Measurements from ENCODE around the gene CD58. TPM values are rescaled to one million over a fixed set of nuclear protein-coding genes. Genes with fewer than 3 reads are reported as not detected.

The CD58 gene
- total and polyA plus RNA-seq, 2 of the 4 experiments (the other 2 are of a cell fraction), result 5.4 to 5.7 TPM

- no peak overlapping the region for H3K18ac ChIP-seq (ENCODE audit: low read depth, low read length)
- CTCF ChIA-PET, result no interaction called here
- intact Hi-C loops (cut with micrococcal nuclease) (no loop called here), in situ Hi-C loops (cut with MboI; ENCODE audit: low sequenced_read_pairs) (no loop called here), dilution Hi-C loops (cut with HindIII; ENCODE audit: low sequenced_read_pairs, unreplicated experiment) (no loop called here)
- no peak overlapping the region for H3K56ac ChIP-seq (ENCODE audit: extremely low read depth, insufficient read depth, low read length)
- no peak overlapping the region for H3K9ac ChIP-seq (ENCODE audit: low read depth, low read length)
- H2AK5ac ChIP-seq (ENCODE audit: low read depth, low read length), result no peak overlapping the region
- no peak overlapping the region for H3K27ac ChIP-seq (ENCODE audit: insufficient read depth, low read length)
- no peak overlapping the region for H3K4ac ChIP-seq (ENCODE audit: low read depth, low read length)
- H2BK15ac ChIP-seq (ENCODE audit: low read depth, low read length), result no peak overlapping the region
- DNase-seq, result no peak
- ATAC-seq (ENCODE audit: low read depth), result no peak
- no peak overlapping the region for H3K23ac ChIP-seq (ENCODE audit: low read depth, low read length)
- H2BK120ac ChIP-seq (ENCODE audit: low read depth, low read length), result no peak overlapping the region
- no peak overlapping the region for H2BK5ac ChIP-seq (ENCODE audit: low read depth, low read length, poor library complexity, severe bottlenecking)
- H3K14ac ChIP-seq (replicated peaks; ENCODE audit: low read depth, low read length), result no peak overlapping the region
- H3K9me3 ChIP-seq (ENCODE audit: control insufficient read depth, insufficient read depth, low read length), result no peaks in the 10 kb centered on the region
- H3K9me1 ChIP-seq (ENCODE audit: insufficient read depth, low read length), result no peaks in the 10 kb centered on the region
- no peak overlapping the region for H2BK20ac ChIP-seq (ENCODE audit: low read depth, low read length)
- no peak overlapping the region for H3K4me3 ChIP-seq (ENCODE audit: insufficient read depth, low read depth, low read length)
- H3K4me1 ChIP-seq (ENCODE audit: control insufficient read depth, insufficient read depth, low read length), result no peaks in the 10 kb centered on the region; the same call in 1 of the 2 replicates
- no TSS peak for BruUV-seq (replicated peaks)
- peaks cover 7% of the 10 kb centered on the region; the same call in 1 of the 2 replicates for H3K27me3 ChIP-seq (ENCODE audit: control insufficient read depth, insufficient read depth, low read length)
- POLR2A ChIA-PET (ENCODE audit: unreplicated experiment), result no interaction called here
- no peak overlapping the region for H4K91ac ChIP-seq (ENCODE audit: insufficient read depth, low read depth, low read length)
- H3K79me1 ChIP-seq (ENCODE audit: low read depth in 1 of 2, low read length in 2 of 2), result no peaks in the 10 kb centered on the region
- no peak overlapping the region for H4K8ac ChIP-seq (ENCODE audit: low read depth in 2 of 2, low read length in 2 of 2)
- H2AK9ac ChIP-seq (replicated peaks; ENCODE audit: low read depth, low read length, poor library complexity), result no peak overlapping the region
- no peak overlapping the region for H3K4me2 ChIP-seq (ENCODE audit: low read depth, low read length)
- H2AFZ ChIP-seq (replicated peaks; ENCODE audit: low read length, poor library complexity), result no peak overlapping the region
- no CpG with 5 or more reads among the region's 4 CpGs for WGBS, 2 experiments (ENCODE audit: extremely low coverage in 2 of 2, insufficient read length in 1 of 2)
- H4K20me1 ChIP-seq (ENCODE audit: insufficient read depth, low read length), result no peaks in the 10 kb centered on the region
- TF ChIP-seq ELK1 (IDR thresholded peaks at IDR 0.05; ENCODE audit: borderline replicate concordance, low read depth, low read length) (no peak), RCOR1 (IDR thresholded peaks at IDR 0.05; ENCODE audit: insufficient replicate concordance, low read length) (no peak), CTCF (conservative IDR thresholded peaks at IDR 0.05; ENCODE audit: low read depth, low read length) (no peak), POLR2A (IDR thresholded peaks at IDR 0.05; ENCODE audit: low read depth, low read length) (no peak), SMC3 (IDR thresholded peaks at IDR 0.05; ENCODE audit: low read depth, low read length) (no peak), FOS (IDR thresholded peaks at IDR 0.05; ENCODE audit: low read depth, low read length) (no peak), CHD1 (IDR thresholded peaks at IDR 0.05; ENCODE audit: low read depth, low read length) (no peak)
- H4K5ac ChIP-seq (ENCODE audit: low read depth, low read length), result no peak overlapping the region
- no peaks in the 10 kb centered on the region for H3K36me3 ChIP-seq (ENCODE audit: control insufficient read depth, insufficient read depth, low read length)
These were observed 99.6 kb downstream of the CD58 start for GRCh38 chr1:116471241-116471640.
